SK-N-SH (cell line): Measurements from ENCODE around the gene PPP1R9A. TPM values are rescaled to one million over a fixed set of nuclear protein-coding genes. Genes with fewer than 3 reads are reported as not detected.

Experiments used
- CTCF ChIA-PET: fragments of 300-600, 350-600 bp; formaldehyde crosslinking; extraction: SDS; loops from one replicate; lab custom pipeline; 2021; lab: Yijun Ruan, JAX
- POLR2A ChIA-PET: fragments of 350-600 bp; sonication (Branson Sonifier 250); formaldehyde crosslinking; extraction: SDS; loops from one replicate; lab custom pipeline; 2020; ENCODE audit warnings: antibody characterized with exemption, inconsistent platforms; lab: Yijun Ruan, JAX
- DNase-seq: peaks from one replicate; pipeline ENCODE4 v3.0.0; 2012
- H2AFZ ChIP-seq: fragments of 200-600 bp; sonication (generic); 2 replicates; pipeline ENCODE4 v1.8.1; 2016; ENCODE audit warnings: antibody characterized with exemption, mild to moderate bottlenecking, low read depth
- H3F3A ChIP-seq: fragments of 200-600 bp; sonication (generic); replicated peaks from 2 replicates; pipeline ENCODE3; 2016; ENCODE audit warnings: antibody characterized with exemption, mild to moderate bottlenecking; ENCODE audit not compliant: insufficient read depth
- H3K27ac ChIP-seq, 2 experiments: fragments of 200-500 bp in 1 of 2; fragments of 200-600 bp in 1 of 2; sonication (Bioruptor generic) in 1 of 2; sonication (generic), shearing (Covaris generic) in 1 of 2; 2 replicates each; pipeline versions ENCODE4 v1.5.1 to v1.6.1; 2014 to 2016; ENCODE audit warnings: low read depth in 2 of 2, inconsistent platforms in 1 of 2, low read length in 1 of 2, mild to moderate bottlenecking in 1 of 2, mixed read lengths in 1 of 2
- H3K27me3 ChIP-seq: fragments of 200-600 bp; sonication (generic), shearing (Covaris generic); 2 replicates; pipeline ENCODE4 v1.6.1; 2016; ENCODE audit warnings: mixed run types; ENCODE audit not compliant: insufficient read depth
- H3K36me3 ChIP-seq, 2 experiments: fragments of 200-500 bp in 1 of 2; fragments of 200-600 bp in 1 of 2; sonication (Bioruptor generic) in 1 of 2; sonication (generic) in 1 of 2; replicated peaks in 1 of 2; 2 replicates each; pipeline versions ENCODE3 to v1.5.1; 2014 to 2016; ENCODE audit warnings: low read length in 1 of 2, mild to moderate bottlenecking in 1 of 2; ENCODE audit not compliant: insufficient read depth in 2 of 2, control insufficient read depth in 1 of 2
- H3K4me1 ChIP-seq, 2 experiments: fragments of 200-500 bp in 1 of 2; fragments of 200-600 bp in 1 of 2; sonication (Bioruptor generic) in 1 of 2; sonication (generic), shearing (Covaris generic) in 1 of 2; 2 replicates each; pipeline versions ENCODE4 v1.5.1 to v1.6.1; 2014 to 2016; ENCODE audit warnings: low read depth in 1 of 2, low read length in 1 of 2, mixed run types in 1 of 2; ENCODE audit not compliant: insufficient read depth in 2 of 2, control insufficient read depth in 1 of 2
- H3K4me2 ChIP-seq: fragments of 200-600 bp; sonication (generic), shearing (Covaris generic); 2 replicates; pipeline ENCODE4 v1.6.1; 2017; ENCODE audit warnings: mixed run types
- H3K4me3 ChIP-seq, 2 experiments: fragments of 200-500 bp in 1 of 2; fragments of 200-600 bp in 1 of 2; sonication (Bioruptor generic) in 1 of 2; sonication (generic), shearing (Covaris generic) in 1 of 2; 2 replicates each; pipeline versions ENCODE4 v1.5.1 to v1.8.1; 2014 to 2016; ENCODE audit warnings: low read depth in 2 of 2, inconsistent platforms in 1 of 2, low read length in 1 of 2, mild to moderate bottlenecking in 1 of 2, mixed read lengths in 1 of 2, moderate library complexity in 1 of 2
- H3K79me2 ChIP-seq: fragments of 200-600 bp; sonication (generic); 2 replicates; pipeline ENCODE4 v1.8.1; 2017; ENCODE audit warnings: mild to moderate bottlenecking; ENCODE audit not compliant: insufficient read depth
- H3K9ac ChIP-seq: fragments of 200-600 bp; sonication (generic); 2 replicates; pipeline ENCODE4 v1.6.1; 2017; ENCODE audit warnings: mixed run types
- H3K9me2 ChIP-seq: fragments of 200-600 bp; sonication (generic); 2 replicates; pipeline ENCODE4 v1.6.1; 2017; ENCODE audit warnings: mixed run types
- H3K9me3 ChIP-seq: fragments of 200-600 bp; sonication (generic); 2 replicates; pipeline ENCODE4 v1.6.1; 2017; ENCODE audit warnings: mixed run types, mild to moderate bottlenecking, moderate library complexity
- H4K20me1 ChIP-seq: fragments of 200-600 bp; sonication (generic); 2 replicates; pipeline ENCODE4 v1.6.1; 2017; ENCODE audit warnings: mild to moderate bottlenecking, mixed run types; ENCODE audit not compliant: insufficient read depth
- CHD2 ChIP-seq: fragments of 150-350 bp; IDR thresholded peaks from 2 replicates; pipeline ENCODE4 v1.6.1; 2018; ENCODE audit warnings: low read length; ENCODE audit not compliant: partially characterized antibody
- ELF1 ChIP-seq: IDR thresholded peaks from 2 replicates; pipeline ENCODE4 v1.4.0; 2012
- EP300 ChIP-seq, 2 experiments: IDR thresholded peaks; 2 replicates each; pipeline versions ENCODE4 v1.4.0 to v1.6.1; 2012; ENCODE audit warnings: borderline replicate concordance in 1 of 2, low read depth in 1 of 2, low read length in 1 of 2
- EZH2phosphoT487 ChIP-seq: fragments of 200-600 bp; sonication (generic); IDR thresholded peaks from 2 replicates; pipeline ENCODE4 v1.6.1; 2017; ENCODE audit warnings: low read depth, mixed run types, mild to moderate bottlenecking, antibody characterized with exemption, moderate library complexity, borderline replicate concordance
- FOSL2 ChIP-seq: IDR thresholded peaks from 2 replicates; pipeline ENCODE4 v1.4.0; 2012; ENCODE audit warnings: low read depth, mild to moderate bottlenecking, moderate library complexity, borderline replicate concordance
- FOXJ3 ChIP-seq: sonication (generic); formaldehyde crosslinking; IDR thresholded peaks from 2 replicates; pipeline ENCODE4 v1.5.1; 2020; ENCODE audit warnings: mild to moderate bottlenecking, missing genetic modification reagents
- FOXM1 ChIP-seq: IDR thresholded peaks from 2 replicates; pipeline ENCODE4 v1.4.0; 2012; ENCODE audit warnings: low read depth, mild to moderate bottlenecking
- GABPA ChIP-seq: IDR thresholded peaks from 2 replicates; pipeline ENCODE4 v1.4.0; 2012; ENCODE audit warnings: low read depth, mild to moderate bottlenecking
- MAX ChIP-seq: IDR thresholded peaks from 2 replicates; pipeline ENCODE4 v1.4.0; 2012; ENCODE audit warnings: low read depth
- MEF2A ChIP-seq: IDR thresholded peaks from 2 replicates; pipeline ENCODE4 v1.4.0; 2012; ENCODE audit warnings: low read depth, borderline replicate concordance
- NFIC ChIP-seq: IDR thresholded peaks from 2 replicates; pipeline ENCODE4 v1.4.0; 2012; ENCODE audit warnings: borderline replicate concordance
- NRF1 ChIP-seq: IDR thresholded peaks from 2 replicates; pipeline ENCODE4 v1.6.1; 2012; ENCODE audit warnings: low read depth, mild to moderate bottlenecking, low read length
- PBX3 ChIP-seq: IDR thresholded peaks from 2 replicates; pipeline ENCODE4; 2012
- RXRA ChIP-seq: IDR thresholded peaks from 2 replicates; pipeline ENCODE4 v1.4.0; 2012; ENCODE audit warnings: low read depth, mild to moderate bottlenecking, borderline replicate concordance
- SIN3A ChIP-seq: IDR thresholded peaks from 2 replicates; pipeline ENCODE4 v1.6.1; 2012; ENCODE audit warnings: low read depth, mild to moderate bottlenecking, low read length, moderate library complexity, borderline replicate concordance
- SMC3 ChIP-seq: IDR thresholded peaks from 2 replicates; pipeline ENCODE4 v1.6.1; 2012; ENCODE audit warnings: low read depth, low read length, improper control_type of control experiment
- TCF12 ChIP-seq: IDR thresholded peaks from 2 replicates; pipeline ENCODE4 v1.4.0; 2012
- WGBS: methylation state at CpG from one replicate; pipeline ENCODE4 v1.1.6; 2017; ENCODE audit warnings: low lambda C conversion rate; 5-methylcytosine and 5-hydroxymethylcytosine counted together
- polyA plus RNA-seq, 3 experiments: library from polyadenylated mRNA; depleted of rRNA; stranded (reverse); fragments of >200 nt; gene quantifications; 2 replicates each; pipeline ENCODE4 v1.2.3, GENCODE V29; 2012

PPP1R9A gene
- polyA plus RNA-seq, 1 of the 3 experiments (the other 2 are of a cell fraction): 0.30 TPM

GRCh38 chr7:94974423-94974822, 67.0 kb downstream of the PPP1R9A start:
- Histone ChIP-seq H3K9ac (no peak overlapping the region), H4K20me1 (no peaks in the 10 kb centered on the region), H3K9me3 (no peaks in the 10 kb centered on the region), H3K79me2 (no peaks in the 10 kb centered on the region), H3F3A (no peaks in the 10 kb centered on the region), H3K4me3 (no peak overlapping the region), H3K9me2 (no peaks in the 10 kb centered on the region), H3K27me3 (no peaks in the 10 kb centered on the region), H3K27ac (no peak overlapping the region), H2AFZ (no peak overlapping the region), H3K4me1 (peaks cover 0 to 5% of the 10 kb centered on the region in 2 experiments; a peak in 1 of 4 replicates), H3K36me3 (no peaks in the 10 kb centered on the region), H3K4me2 (no peak overlapping the region)
- POLR2A ChIA-PET: no interaction called here
- DNase-seq: no peak
- CTCF ChIA-PET: interaction anchor here (0.6 kb wide), 1 partner anchor 138 kb away, joined by 4 read pairs; no protein-coding TSS in a partner anchor
- 14% methylated on average over 4 of the region's 4 CpGs for WGBS
- no peak for TF ChIP-seq NRF1
- TF ChIP-seq EP300 (IDR thresholded peaks at IDR 0.05; ENCODE audit: borderline replicate concordance in 1 of 2, low read depth in 1 of 2, low read length in 1 of 2): no peak
- TF ChIP-seq ELF1: no peak
- TF ChIP-seq EZH2phosphoT487: no peak
- TF ChIP-seq CHD2: no peak
- no peak for TF ChIP-seq MEF2A
- no peak for TF ChIP-seq SIN3A
- TF ChIP-seq GABPA: no peak
- TF ChIP-seq FOXM1: no peak
- TF ChIP-seq SMC3: no peak
- no peak for TF ChIP-seq MAX
- TF ChIP-seq PBX3: no peak
- no peak for TF ChIP-seq FOXJ3 (CRISPR knock-in tag)
- TF ChIP-seq NFIC: no peak
- TF ChIP-seq FOSL2: no peak
- TF ChIP-seq TCF12: no peak
- TF ChIP-seq RXRA: no peak

GRCh38 chr7:94975336-94975735, 67.9 kb downstream of the PPP1R9A start:
- no peaks in the 10 kb centered on the region for H3K36me3 ChIP-seq
- ChIA-PET POLR2A (no interaction called here), CTCF (no interaction called here)
- H3K27ac ChIP-seq: no peak overlapping the region
- no peak overlapping the region for H3K4me3 ChIP-seq
- TF ChIP-seq MEF2A (no peak), MAX (no peak)
- no peak overlapping the region for H3K9ac ChIP-seq
- H3K27me3 ChIP-seq: no peaks in the 10 kb centered on the region
- no peak overlapping the region for H3K4me2 ChIP-seq
- no peaks in the 10 kb centered on the region for H3K9me2 ChIP-seq
- H3K4me1 ChIP-seq: peaks cover 0 to 5% of the 10 kb centered on the region in 2 experiments; a peak in 1 of 4 replicates
- H3F3A ChIP-seq: no peaks in the 10 kb centered on the region
- H4K20me1 ChIP-seq: no peaks in the 10 kb centered on the region
- DNase-seq: no peak
- H3K79me2 ChIP-seq: no peaks in the 10 kb centered on the region
- H2AFZ ChIP-seq: no peak overlapping the region
- H3K9me3 ChIP-seq: no peaks in the 10 kb centered on the region
